Measurements from ENCODE around the gene GPC3. TPM values are rescaled to one million over a fixed set of nuclear protein-coding genes. Genes with fewer than 3 reads are reported as not detected.

GPC3 gene
- total and polyA plus RNA-seq, 2 of the 4 experiments (the other 2 are of a cell fraction) = not detected

DNA sequence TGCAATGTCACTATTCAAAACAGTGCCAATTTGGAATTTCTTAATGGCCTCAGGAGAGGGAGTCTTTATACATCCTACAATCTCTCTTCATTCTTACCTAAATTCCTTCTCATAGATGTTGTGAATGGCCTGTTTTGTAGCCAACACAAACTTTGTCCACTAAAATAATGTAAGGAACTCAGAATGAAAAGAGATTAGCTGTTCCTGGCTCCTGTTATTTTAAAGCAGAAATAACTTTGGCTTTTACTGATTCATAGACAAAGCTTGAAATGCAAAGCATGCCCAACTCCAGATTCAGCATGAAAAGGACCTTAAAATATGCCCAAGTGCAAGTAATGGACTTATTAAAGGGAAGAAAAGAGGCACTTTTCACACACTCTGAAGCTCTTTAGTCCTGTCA is 424.1 kb downstream of the GPC3 start:
- no peak overlapping the region for H2BK120ac ChIP-seq (ENCODE audit: low read depth, low read length)
- TF ChIP-seq FOS (IDR thresholded peaks at IDR 0.05; ENCODE audit: low read depth, low read length) (no peak), BHLHE40 (IDR thresholded peaks at IDR 0.05; ENCODE audit: low read depth, low read length) (no peak), MAFK (IDR thresholded peaks at IDR 0.05; ENCODE audit: low read depth, low read length) (no peak), RAD21 (IDR thresholded peaks at IDR 0.05; ENCODE audit: low read length) (no peak), CEBPB (IDR thresholded peaks at IDR 0.05; ENCODE audit: low read depth, low read length) (no peak), RCOR1 (IDR thresholded peaks at IDR 0.05; ENCODE audit: insufficient replicate concordance, low read length) (no peak), MAZ (IDR thresholded peaks at IDR 0.05; ENCODE audit: borderline replicate concordance, low read depth, low read length) (no peak), POLR2A (IDR thresholded peaks at IDR 0.05; ENCODE audit: low read depth, low read length) (no peak), RFX5 (IDR thresholded peaks at IDR 0.05; ENCODE audit: low read depth, low read length) (no peak)
- H3K9me3 ChIP-seq (ENCODE audit: control insufficient read depth, insufficient read depth, low read length) = no peaks in the 10 kb centered on the region
- CTCF ChIA-PET = no interaction called here
- H3K23ac ChIP-seq (ENCODE audit: low read depth, low read length) = no peak overlapping the region
- H2AFZ ChIP-seq (replicated peaks; ENCODE audit: low read length, poor library complexity) = no peak overlapping the region
- H3K27me3 ChIP-seq (ENCODE audit: control insufficient read depth, insufficient read depth, low read length) = peaks cover 2% of the 10 kb centered on the region
- no TSS peak for BruUV-seq (replicated peaks)
- no peak overlapping the region for H4K8ac ChIP-seq (ENCODE audit: low read depth in 2 of 2, low read length in 2 of 2)
- H4K91ac ChIP-seq (ENCODE audit: insufficient read depth, low read depth, low read length) = no peak overlapping the region
- no peak for ATAC-seq (ENCODE audit: low read depth)
- H2AK9ac ChIP-seq (replicated peaks; ENCODE audit: low read depth, low read length, poor library complexity) = no peak overlapping the region
- no peaks in the 10 kb centered on the region for H3K9me1 ChIP-seq (ENCODE audit: insufficient read depth, low read length)
- intact Hi-C loops (cut with micrococcal nuclease) (no loop called here), dilution Hi-C loops (cut with HindIII; ENCODE audit: low sequenced_read_pairs, unreplicated experiment) (no loop called here), in situ Hi-C loops (cut with MboI; ENCODE audit: low sequenced_read_pairs) (no loop called here)
- H4K20me1 ChIP-seq (ENCODE audit: insufficient read depth, low read length) = no peaks in the 10 kb centered on the region
- no peak overlapping the region for H3K9ac ChIP-seq (ENCODE audit: low read depth, low read length)
- H2BK15ac ChIP-seq (ENCODE audit: low read depth, low read length) = no peak overlapping the region
- H4K5ac ChIP-seq (ENCODE audit: low read depth, low read length) = no peak overlapping the region
- DNase-seq = no peak
- no peaks in the 10 kb centered on the region for H3K36me3 ChIP-seq (ENCODE audit: control insufficient read depth, insufficient read depth, low read length)
- no peak overlapping the region for H2AK5ac ChIP-seq (ENCODE audit: low read depth, low read length)
- no peak overlapping the region for H2BK5ac ChIP-seq (ENCODE audit: low read depth, low read length, poor library complexity, severe bottlenecking)
- no peaks in the 10 kb centered on the region for H3K4me1 ChIP-seq (ENCODE audit: control insufficient read depth, insufficient read depth, low read length)
- no peak overlapping the region for H3K4me3 ChIP-seq (ENCODE audit: insufficient read depth, low read depth, low read length)
- no peak overlapping the region for H2BK20ac ChIP-seq (ENCODE audit: low read depth, low read length)
- H3K18ac ChIP-seq (ENCODE audit: low read depth, low read length) = no peak overlapping the region
- H3K14ac ChIP-seq (replicated peaks; ENCODE audit: low read depth, low read length) = no peak overlapping the region
- H3K4ac ChIP-seq (ENCODE audit: low read depth, low read length) = no peak overlapping the region
- H3K27ac ChIP-seq (ENCODE audit: insufficient read depth, low read length) = no peak overlapping the region
- no peaks in the 10 kb centered on the region for H3K79me1 ChIP-seq (ENCODE audit: low read depth in 1 of 2, low read length in 2 of 2)
- H3K56ac ChIP-seq (ENCODE audit: extremely low read depth, insufficient read depth, low read length) = no peak overlapping the region
- no peak overlapping the region for H3K4me2 ChIP-seq (ENCODE audit: low read depth, low read length)
- POLR2A ChIA-PET (ENCODE audit: unreplicated experiment) = no interaction called here

Data from IMR-90 (cell line).